Stimulated activated CD4-positive, alpha-beta T cell treated with anti-CD3 and anti-CD28 coated beads, Interleukin-2, amount 100 ng/mL, for 48 hours (primary cell): ENCODE measurements around the gene SP140L.
"Not testable (repeated sequence)": the region's sequence is repeated elsewhere in the genome, so short reads cannot be mapped to it uniquely, and the experiment has no call there.

ENCODE experiments used
- DNase-seq, 2 donors: peaks; one replicate each; pipeline ENCODE4 v3.0.0-alpha.2; 2020

The SP140L gene

DNA sequence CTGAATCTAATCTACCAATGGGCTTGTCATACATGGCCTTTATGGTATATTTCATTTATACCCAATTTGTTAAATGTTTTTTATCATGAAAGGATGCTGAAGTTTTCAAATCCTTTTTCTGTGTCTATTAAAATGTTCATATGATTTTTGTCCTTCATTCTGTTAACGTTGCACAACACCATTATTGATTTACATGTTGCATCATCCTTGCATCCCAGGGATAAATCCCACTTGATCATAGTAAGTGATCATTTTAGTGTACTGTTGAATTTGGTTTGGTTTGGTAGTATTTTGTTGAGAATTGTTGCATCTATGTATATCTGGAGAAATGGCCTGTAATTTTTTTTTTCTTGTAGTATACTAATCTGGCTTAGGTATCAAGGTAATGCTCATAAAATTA lies 98.4 kb downstream of the SP140L start:
- no peak for DNase-seq

DNA sequence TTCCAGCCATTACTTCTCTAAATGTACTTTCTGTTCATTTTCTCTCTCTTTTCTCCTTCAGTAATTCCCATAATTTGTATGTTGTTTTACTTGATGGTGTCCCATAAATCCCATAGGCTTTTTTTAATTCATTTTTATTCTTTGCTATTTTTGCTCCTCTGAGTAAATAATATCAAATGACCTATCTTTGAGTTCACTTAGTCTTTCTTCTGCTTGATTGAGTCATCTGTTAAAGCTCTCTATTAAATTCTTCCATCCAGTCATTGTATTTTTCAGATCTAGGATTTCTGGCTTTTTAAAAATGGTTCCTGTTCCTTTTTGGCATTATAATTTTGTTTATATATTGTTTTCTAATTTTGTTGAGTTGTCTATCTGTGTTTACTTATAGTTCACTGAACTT lies 102.5 kb downstream of the SP140L start:
- no peak for DNase-seq

DNA sequence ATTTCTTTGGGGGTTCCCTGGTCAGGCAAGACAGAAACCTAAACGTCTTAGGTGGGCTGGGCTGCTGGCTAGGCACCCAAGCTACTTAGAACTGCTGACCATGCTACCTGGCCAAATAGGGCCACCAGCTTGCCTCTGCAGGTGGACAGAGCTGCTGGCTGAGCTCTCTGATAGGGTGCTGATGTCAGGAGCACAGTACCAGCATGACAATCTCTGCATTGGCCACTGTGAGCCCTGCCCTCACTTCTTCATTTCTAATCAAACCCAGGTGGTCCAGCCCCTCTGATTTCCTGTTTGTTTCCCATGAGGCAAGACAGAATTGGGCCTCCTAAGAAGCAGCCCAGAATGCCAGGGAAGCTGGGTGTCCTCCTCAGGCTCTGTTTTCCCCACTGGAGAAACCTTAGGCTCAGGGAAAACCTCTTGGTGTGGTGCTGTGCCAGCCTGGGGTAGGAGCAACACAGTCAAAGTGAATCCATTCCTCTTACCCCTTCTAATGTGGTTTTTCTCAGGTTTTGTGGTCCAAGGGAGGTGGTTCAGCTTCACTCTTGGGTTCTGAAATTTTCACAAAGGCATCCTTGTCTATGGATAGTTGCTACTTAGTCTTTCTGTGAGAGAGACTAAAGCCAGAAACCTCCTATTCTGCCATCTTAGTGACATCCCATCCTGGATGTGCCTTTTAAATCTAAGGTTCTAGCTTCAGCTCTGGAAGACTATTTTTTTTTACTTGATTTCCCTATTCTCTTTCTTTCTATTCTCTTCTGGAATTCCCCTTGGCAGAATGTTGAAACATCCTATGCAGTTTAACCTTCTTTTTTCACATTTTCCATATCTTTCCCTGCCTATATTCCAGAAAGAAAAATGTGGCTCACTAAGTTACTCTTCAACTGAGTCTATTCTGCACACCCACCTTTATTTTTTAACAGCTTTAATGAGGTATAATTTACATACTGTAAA lies 104.2 kb downstream of the SP140L start:
- DNase-seq = no peak

- no peak for DNase-seq
These were observed 107.8 kb downstream of the SP140L start for GRCh38 chr2:230434677-230435324.

- DNase-seq = no peak
These were observed 108.4 kb downstream of the SP140L start for GRCh38 chr2:230435431-230435830.

DNA sequence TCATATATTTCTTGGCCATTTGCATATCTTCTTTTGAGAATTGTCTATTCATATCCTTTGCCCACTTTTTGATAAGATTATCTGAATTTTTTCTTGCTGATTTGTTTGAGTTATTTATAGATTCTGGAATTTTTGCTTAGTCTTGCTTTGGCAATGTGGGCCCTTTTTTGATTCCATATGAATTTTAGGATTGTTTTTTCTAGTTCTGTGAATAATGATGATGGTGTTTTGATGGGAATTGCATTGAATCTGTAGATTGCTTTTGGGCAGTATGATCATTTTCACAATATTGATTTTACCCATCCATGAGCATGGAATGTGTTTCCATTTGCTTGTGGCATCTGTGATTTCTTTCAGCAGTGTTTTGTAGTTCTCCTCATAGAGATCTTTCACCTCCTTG lies 112.1 kb downstream of the SP140L start:
- not testable (repeated sequence) for DNase-seq

DNA sequence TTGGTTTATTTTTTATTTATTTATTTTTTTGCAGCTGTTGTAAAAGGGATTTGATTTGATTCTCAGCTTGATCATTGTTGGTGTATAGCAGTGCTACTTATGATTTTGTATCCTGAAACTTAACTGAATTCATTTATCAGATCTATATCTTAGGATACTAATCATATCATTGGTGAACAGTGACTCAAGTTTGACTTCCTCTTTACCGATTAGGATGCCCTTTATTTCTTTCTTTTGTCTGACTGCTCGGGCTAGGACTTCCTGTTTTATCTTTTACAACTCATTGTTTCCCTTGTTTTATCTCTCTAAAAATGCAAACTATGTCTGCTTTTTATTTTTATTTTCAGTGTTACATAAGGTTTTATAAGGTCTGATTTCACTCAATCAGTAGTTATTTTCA lies 112.6 kb downstream of the SP140L start:
- DNase-seq = no peak

DNA sequence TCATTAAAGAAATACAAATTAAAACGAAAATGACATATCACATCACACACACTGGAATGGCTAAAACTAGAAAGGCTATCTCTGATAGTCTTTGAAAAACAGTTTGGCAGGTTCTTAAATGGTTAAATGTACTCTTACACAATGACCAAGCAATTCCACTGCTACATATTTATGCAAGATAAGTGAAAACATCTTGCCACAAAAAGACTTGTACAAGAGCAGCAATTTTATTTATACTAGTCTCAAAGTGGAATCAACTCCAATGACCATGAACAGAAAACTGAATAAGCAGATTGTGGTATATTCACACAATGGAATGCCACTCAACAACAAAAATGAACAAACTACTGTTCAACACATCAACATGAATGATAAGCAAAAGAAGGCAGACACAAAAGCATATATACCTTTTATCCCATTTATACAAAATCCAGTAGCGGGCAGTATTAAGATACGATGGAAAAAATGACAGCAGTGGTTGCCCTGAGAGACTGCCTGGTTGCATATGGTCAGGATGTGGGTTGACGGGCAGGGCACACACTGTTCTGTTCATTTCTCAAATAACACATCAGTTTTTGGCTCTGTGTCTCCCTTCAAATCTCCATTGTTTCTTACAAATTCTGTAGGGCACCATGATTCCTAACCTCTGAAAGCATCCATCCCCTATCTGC lies 114.4 kb downstream of the SP140L start:
- no peak for DNase-seq

DNA sequence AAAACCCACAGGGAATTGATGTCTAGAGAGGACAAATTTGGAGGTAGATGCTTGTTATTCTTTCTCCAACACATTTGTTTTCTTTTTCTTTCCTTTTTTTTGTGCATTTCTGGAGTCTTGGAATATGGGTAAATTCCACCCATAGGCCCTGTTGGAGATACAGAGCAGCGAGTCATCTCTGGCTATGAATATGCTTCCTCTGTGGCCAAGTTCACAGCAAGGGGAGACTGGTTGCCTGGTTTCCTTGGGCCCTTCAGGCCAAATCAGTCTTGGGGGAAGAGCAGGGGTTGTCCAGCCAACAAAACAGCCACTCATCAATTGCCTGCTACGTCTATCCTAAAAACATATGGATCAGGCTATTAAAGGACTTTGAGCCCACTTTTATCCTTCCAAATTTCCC lies 116.5 kb downstream of the SP140L start:
- DNase-seq = no peak

- DNase-seq = no peak
These were observed 117.8 kb downstream of the SP140L start for GRCh38 chr2:230444832-230445231.

DNA sequence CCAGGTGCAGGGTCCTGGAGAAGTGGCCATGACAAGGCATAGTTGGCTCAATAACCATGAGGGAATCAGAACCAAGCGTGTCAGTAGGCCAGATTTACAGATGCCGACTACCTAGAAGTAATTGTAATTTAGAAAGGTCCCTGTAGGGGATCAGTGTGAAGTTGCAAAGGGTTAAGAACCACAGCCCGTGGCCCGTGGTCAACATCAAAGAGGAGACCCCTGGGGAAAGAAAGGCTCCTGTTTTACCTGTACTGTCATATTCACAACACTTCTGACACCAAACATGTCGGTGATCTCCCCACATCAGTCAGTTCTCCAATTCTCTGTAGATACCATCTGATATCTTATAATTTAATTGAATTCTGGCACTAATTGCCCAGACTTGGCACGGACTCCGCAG lies 120.0 kb downstream of the SP140L start:
- no peak for DNase-seq

GRCh38 chr2:230447455-230448451 lies 120.8 kb downstream of the SP140L start:
- no peak for DNase-seq

- no peak for DNase-seq
These were observed 123.0 kb downstream of the SP140L start for GRCh38 chr2:230449901-230450467.

- DNase-seq = no peak
These were observed 126.0 kb downstream of the SP140L start for GRCh38 chr2:230453006-230453405.
